GM06990 (cell line): ENCODE data around the gene HK3.

Experiments used
- DNase-seq: peaks from one replicate; pipeline ENCODE4 v3.0.0-alpha.2; 2011; ENCODE audit not compliant: insufficient read length; ENCODE audit errors: extremely low read depth
- H3K27me3 ChIP-seq: replicated peaks from 2 replicates; pipeline ENCODE4 v1.6.0; 2011; ENCODE audit warnings: low read length; ENCODE audit not compliant: control insufficient read depth, insufficient read depth
- H3K36me3 ChIP-seq: 2 replicates; pipeline ENCODE4 v1.5.1; 2011; ENCODE audit warnings: low read length; ENCODE audit not compliant: control insufficient read depth, insufficient read depth
- H3K4me3 ChIP-seq: replicated peaks from 2 replicates; pipeline ENCODE4 v1.5.1; 2011; ENCODE audit warnings: low read depth, mild to moderate bottlenecking, control low read depth, low read length
- CTCF ChIP-seq: IDR thresholded peaks from 2 replicates; pipeline ENCODE4 v1.5.1; 2011; ENCODE audit warnings: low read length, control low read depth, mild to moderate bottlenecking, inconsistent platforms; ENCODE audit not compliant: insufficient read depth, poor library complexity, severe bottlenecking

HK3 gene

GRCh38 chr5:176861276-176861675 lies 37.9 kb downstream of the HK3 start:
- no peak overlapping the region for H3K4me3 ChIP-seq
- H3K27me3 ChIP-seq = peaks cover 2% of the 10 kb centered on the region; the same call in 1 of the 2 replicates
- no peaks in the 10 kb centered on the region for H3K36me3 ChIP-seq
- no peak for TF ChIP-seq CTCF
- DNase-seq = no peak

- H3K27me3 ChIP-seq = peaks cover 2% of the 10 kb centered on the region; the same call in 1 of the 2 replicates
Observed at GRCh38 chr5:176860381-176860780, 38.8 kb downstream of the HK3 start.

GRCh38 chr5:176859916-176860315 lies 39.2 kb downstream of the HK3 start:
- no peak for TF ChIP-seq CTCF
- DNase-seq = no peak
- no peaks in the 10 kb centered on the region for H3K36me3 ChIP-seq
- peaks cover 2% of the 10 kb centered on the region; the same call in 1 of the 2 replicates for H3K27me3 ChIP-seq
- H3K4me3 ChIP-seq = no peak overlapping the region

More at GRCh38 chr5:176860381-176860780, 38.8 kb downstream of the HK3 start:
- Histone ChIP-seq H3K4me3 (no peak overlapping the region), H3K36me3 (no peaks in the 10 kb centered on the region)
- no peak for TF ChIP-seq CTCF
- no peak for DNase-seq

- DNase-seq = no peak
- H3K36me3 ChIP-seq = no peaks in the 10 kb centered on the region
- no peak overlapping the region for H3K4me3 ChIP-seq
- no peak for TF ChIP-seq CTCF
- H3K27me3 ChIP-seq = no peaks in the 10 kb centered on the region; the same call in 1 of the 2 replicates
Observed at GRCh38 chr5:176857894-176858273, 41.3 kb downstream of the HK3 start.

- H3K27me3 ChIP-seq = no peaks in the 10 kb centered on the region; the same call in 1 of the 2 replicates
- no peaks in the 10 kb centered on the region for H3K36me3 ChIP-seq
- TF ChIP-seq CTCF = no peak
- H3K4me3 ChIP-seq = no peak overlapping the region
- no peak for DNase-seq
Observed at GRCh38 chr5:176857216-176857893, 41.8 kb downstream of the HK3 start.

- TF ChIP-seq CTCF = no peak
- Histone ChIP-seq H3K36me3 (no peaks in the 10 kb centered on the region), H3K27me3 (no peaks in the 10 kb centered on the region; the same call in 1 of the 2 replicates), H3K4me3 (no peak overlapping the region)
- DNase-seq = no peak
Observed at GRCh38 chr5:176856746-176857145, 42.4 kb downstream of the HK3 start.
